GM12874 (cell line): ENCODE results near the gene MLST8.

ENCODE experiments used
- TF ChIP-seq, protein P1 (sequence below): IDR thresholded peaks from 2 replicates; pipeline ENCODE4 v1.5.1; 2011; ENCODE audit warnings: low read depth, mild to moderate bottlenecking, control low read depth, low read length, moderate library complexity; ENCODE audit not compliant: insufficient read depth

Gene MLST8

GRCh38 chr16:2231016-2231931 is 26.0 kb downstream of the MLST8 start:
- TF ChIP-seq, protein P1, sequence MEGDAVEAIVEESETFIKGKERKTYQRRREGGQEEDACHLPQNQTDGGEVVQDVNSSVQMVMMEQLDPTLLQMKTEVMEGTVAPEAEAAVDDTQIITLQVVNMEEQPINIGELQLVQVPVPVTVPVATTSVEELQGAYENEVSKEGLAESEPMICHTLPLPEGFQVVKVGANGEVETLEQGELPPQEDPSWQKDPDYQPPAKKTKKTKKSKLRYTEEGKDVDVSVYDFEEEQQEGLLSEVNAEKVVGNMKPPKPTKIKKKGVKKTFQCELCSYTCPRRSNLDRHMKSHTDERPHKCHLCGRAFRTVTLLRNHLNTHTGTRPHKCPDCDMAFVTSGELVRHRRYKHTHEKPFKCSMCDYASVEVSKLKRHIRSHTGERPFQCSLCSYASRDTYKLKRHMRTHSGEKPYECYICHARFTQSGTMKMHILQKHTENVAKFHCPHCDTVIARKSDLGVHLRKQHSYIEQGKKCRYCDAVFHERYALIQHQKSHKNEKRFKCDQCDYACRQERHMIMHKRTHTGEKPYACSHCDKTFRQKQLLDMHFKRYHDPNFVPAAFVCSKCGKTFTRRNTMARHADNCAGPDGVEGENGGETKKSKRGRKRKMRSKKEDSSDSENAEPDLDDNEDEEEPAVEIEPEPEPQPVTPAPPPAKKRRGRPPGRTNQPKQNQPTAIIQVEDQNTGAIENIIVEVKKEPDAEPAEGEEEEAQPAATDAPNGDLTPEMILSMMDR = no peak

DNA sequence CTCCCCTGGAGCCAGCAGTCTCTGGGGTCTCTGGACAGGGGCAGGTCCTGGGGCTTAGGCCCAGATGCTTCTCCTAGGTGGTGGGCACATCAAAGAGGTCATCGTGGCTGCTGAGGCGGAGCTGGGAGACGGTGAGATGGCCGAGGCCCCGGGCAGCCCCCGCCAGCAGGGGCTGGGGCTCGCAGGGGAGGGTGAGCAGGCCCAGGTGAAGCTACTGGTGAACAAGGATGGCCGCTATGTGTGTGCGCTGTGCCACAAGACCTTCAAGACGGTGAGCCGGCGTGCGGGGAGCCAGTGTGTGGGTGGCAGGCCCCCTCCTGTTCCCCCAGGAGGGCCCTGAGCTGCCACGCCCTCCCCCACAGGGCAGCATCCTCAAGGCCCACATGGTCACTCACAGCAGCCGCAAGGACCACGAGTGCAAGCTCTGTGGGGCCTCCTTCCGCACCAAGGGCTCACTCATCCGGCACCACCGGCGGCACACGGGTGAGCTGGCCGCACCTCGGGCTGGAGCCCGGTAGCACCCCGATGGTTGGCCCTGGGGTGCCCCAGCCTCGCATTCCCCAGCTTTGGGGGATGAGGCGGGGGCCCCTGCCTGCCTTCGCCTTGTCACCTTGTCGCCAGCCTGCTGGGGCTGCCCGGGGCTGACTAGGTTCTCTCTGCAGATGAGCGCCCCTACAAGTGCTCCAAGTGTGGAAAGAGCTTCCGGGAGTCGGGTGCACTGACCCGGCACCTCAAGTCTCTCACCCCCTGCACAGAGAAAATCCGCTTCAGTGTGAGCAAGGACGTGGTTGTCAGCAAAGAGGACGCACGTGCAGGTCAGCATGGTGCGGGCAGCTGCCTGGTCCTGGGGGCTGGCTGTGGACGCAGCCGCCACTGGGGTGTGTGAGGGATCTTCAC is 27.1 kb downstream of the MLST8 start:
- TF ChIP-seq, protein P1 = no peak

DNA sequence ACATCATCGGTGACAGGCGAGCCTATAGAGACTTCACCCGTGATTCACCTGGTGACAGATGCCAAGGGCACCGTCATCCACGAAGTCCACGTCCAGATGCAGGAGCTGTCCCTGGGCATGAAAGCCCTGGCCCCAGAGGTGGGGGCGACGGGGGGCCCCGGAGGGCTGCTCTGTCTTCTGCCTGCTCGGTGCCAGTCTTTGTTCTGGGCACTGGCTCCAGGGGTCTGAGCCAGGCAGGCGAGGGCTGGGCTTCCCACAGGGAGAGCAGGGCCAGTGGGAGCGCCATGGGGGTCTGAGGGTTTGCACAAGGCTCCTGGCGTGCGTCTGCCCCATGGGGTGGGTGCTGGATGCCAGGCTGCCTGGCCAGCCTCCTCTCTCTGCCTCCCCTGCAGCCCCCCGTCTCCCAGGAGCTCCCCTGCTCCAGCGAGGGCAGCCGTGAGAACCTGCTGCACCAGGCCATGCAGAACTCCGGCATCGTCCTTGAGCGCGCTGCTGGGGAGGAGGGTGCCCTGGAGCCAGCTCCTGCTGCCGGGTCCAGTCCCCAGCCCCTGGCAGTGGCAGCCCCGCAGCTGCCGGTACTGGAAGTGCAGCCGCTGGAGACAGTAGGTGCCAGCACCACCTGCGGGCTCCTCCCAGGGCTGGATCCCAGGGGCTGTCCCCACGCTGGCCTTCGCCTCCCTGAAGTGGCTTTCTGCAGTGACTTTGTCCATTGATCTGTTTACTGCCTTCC is 28.0 kb downstream of the MLST8 start:
- TF ChIP-seq, protein P1 = no peak

DNA sequence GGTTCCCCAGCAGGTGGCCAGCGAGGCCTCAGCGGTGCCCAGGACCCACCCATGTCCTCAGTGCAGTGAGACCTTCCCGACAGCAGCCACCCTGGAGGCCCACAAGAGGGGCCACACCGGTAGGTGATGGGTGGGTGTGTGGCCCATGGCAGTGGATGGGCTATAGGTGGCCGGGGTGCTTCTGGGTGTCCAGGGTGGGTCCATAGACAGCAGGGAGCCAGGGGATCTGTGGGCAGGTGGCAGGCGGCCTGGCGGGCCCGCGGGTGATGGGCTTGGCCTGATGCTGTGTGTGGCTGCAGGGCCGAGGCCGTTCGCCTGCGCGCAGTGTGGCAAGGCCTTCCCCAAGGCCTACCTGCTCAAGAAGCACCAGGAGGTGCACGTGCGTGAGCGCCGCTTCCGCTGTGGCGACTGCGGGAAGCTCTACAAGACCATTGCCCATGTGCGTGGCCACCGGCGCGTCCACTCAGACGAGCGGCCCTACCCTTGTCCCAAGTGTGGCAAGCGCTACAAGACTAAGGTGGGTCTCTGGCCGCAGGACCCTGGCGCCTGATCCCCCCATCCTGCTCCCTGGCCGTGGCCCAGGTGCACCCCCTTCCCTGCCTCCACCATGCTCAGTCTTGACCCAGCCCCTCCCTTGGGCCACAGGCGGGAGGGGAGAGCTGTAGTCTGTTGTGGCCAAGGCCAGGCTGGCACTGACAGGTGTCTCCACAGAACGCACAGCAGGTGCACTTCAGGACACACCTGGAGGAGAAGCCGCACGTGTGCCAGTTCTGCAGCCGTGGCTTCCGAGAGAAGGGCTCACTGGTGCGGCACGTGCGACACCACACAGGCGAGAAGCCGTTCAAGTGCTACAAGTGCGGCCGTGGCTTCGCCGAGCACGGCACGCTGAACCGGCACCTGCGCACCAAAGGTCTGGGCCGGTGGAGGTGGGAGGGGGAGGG is 28.9 kb downstream of the MLST8 start:
- TF ChIP-seq, protein P1 = no peak

DNA sequence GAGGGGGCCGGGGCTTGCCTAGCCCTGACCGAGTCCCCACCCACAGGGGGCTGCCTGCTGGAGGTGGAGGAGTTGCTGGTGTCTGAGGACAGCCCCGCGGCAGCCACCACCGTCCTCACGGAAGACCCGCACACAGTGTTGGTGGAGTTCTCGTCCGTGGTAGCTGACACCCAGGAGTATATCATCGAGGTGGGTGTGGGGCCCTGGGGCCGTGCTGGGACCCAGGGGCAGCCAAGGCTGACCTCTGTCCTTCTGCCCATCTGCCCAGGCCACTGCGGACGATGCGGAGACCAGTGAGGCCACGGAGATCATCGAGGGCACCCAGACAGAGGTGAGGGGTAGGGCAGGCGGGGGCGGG is 29.5 kb downstream of the MLST8 start:
- TF ChIP-seq, protein P1 = no peak

GRCh38 chr16:2235234-2235651 is 30.0 kb downstream of the MLST8 start:
- TF ChIP-seq, protein P1 = no peak
